Neural progenitor cell (in vitro differentiated cells): ENCODE results near the gene INCENP.

Experiments
- CTCF ChIP-seq: fragments of 200-600 bp; sonication (generic); IDR thresholded peaks from 2 replicates; pipeline ENCODE4 v1.5.1; 2017; ENCODE audit warnings: antibody characterized with exemption, mild to moderate bottlenecking
- EZH2 ChIP-seq: fragments of 200-600 bp; sonication (generic); IDR thresholded peaks from 2 replicates; pipeline ENCODE4 v1.6.1; 2017; ENCODE audit warnings: antibody characterized with exemption, mild to moderate bottlenecking, moderate library complexity
- EZH2phosphoT487 ChIP-seq: fragments of 200-600 bp; sonication (generic); IDR thresholded peaks from 2 replicates; pipeline ENCODE4 v1.6.1; 2017; ENCODE audit warnings: antibody characterized with exemption

- no peak for TF ChIP-seq CTCF
- no peak for TF ChIP-seq EZH2phosphoT487
- no peak for TF ChIP-seq EZH2
Measured at GRCh38 chr11:62132191-62132590, 8.4 kb downstream of the INCENP start.
